Ectodermal cell (in vitro differentiated cells): ENCODE measurements around the gene ZNF32.

Experiments used
- H3K27ac ChIP-seq: 2 replicates; pipeline ENCODE4 v1.7.0; 2013; ENCODE audit warnings: mild to moderate bottlenecking, low read depth, low read length; ENCODE audit not compliant: insufficient read depth, poor library complexity, severe bottlenecking
- H3K27me3 ChIP-seq: 2 replicates; pipeline ENCODE4 v1.7.0; 2013; ENCODE audit warnings: mild to moderate bottlenecking, low read length; ENCODE audit not compliant: insufficient read depth, control insufficient read depth, poor library complexity, severe bottlenecking
- H3K36me3 ChIP-seq: one replicate; pipeline ENCODE4 v1.7.0; 2013; ENCODE audit warnings: low read length; ENCODE audit not compliant: control insufficient read depth, insufficient read depth
- H3K4me1 ChIP-seq: one replicate; pipeline ENCODE4 v1.7.0; 2013; ENCODE audit warnings: low read length; ENCODE audit not compliant: control insufficient read depth, insufficient read depth
- H3K4me3 ChIP-seq: 2 replicates; pipeline ENCODE4 v1.7.0; 2013; ENCODE audit warnings: low read depth, low read length, control low read depth; ENCODE audit not compliant: insufficient read depth
- H3K9me3 ChIP-seq: 2 replicates; pipeline ENCODE4 v1.7.0; 2013; ENCODE audit warnings: mild to moderate bottlenecking, low read length, moderate library complexity; ENCODE audit not compliant: control insufficient read depth
- WGBS, 2 experiments: methylation state at CpG; one replicate each; pipeline ENCODE4 v1.1.7; 2013; ENCODE audit warnings: missing lambda C conversion rate in 2 of 2; 5-methylcytosine and 5-hydroxymethylcytosine counted together

The ZNF32 gene

DNA sequence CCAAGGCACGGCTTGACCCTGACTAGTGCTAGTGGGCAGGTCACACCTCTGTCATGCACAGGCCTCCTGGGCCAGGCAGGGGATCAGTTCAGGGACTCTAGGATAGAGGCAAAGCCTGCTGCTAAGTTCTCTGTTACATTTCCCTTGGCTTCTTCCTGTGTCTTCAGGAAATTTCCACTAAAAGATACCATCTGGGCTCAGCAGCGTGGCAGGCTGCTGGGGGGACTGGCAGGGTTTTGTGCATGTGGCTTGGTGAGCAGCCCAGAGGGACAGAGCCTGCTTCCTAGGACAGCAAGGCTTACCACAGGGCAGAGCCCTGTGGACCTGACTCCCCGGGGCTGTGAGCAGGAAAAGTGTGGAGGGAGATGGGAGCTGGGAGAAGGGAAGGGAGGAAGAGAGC is 20.7 kb upstream of the ZNF32 start:
- Histone ChIP-seq H3K36me3 (no peaks in the 10 kb centered on the region), H3K27me3 (peaks cover 5% of the 10 kb centered on the region), H3K27ac (no peak overlapping the region), H3K4me1 (no peaks in the 10 kb centered on the region), H3K9me3 (no peaks in the 10 kb centered on the region), H3K4me3 (no peak overlapping the region)
- whole genome bisulfite sequencing, 2 experiments: 89 to 90% methylated on average over 3 of the region's 3 CpGs

GRCh38 chr10:43667761-43668386 is 19.2 kb upstream of the ZNF32 start:
- no peaks in the 10 kb centered on the region for H3K4me1 ChIP-seq
- WGBS, 2 experiments: 92 to 94% methylated on average over 36 of the region's 36 CpGs
- H3K27ac ChIP-seq: no peak overlapping the region
- peaks cover 5% of the 10 kb centered on the region for H3K27me3 ChIP-seq
- no peaks in the 10 kb centered on the region for H3K36me3 ChIP-seq
- H3K9me3 ChIP-seq: no peaks in the 10 kb centered on the region
- no peak overlapping the region for H3K4me3 ChIP-seq

DNA sequence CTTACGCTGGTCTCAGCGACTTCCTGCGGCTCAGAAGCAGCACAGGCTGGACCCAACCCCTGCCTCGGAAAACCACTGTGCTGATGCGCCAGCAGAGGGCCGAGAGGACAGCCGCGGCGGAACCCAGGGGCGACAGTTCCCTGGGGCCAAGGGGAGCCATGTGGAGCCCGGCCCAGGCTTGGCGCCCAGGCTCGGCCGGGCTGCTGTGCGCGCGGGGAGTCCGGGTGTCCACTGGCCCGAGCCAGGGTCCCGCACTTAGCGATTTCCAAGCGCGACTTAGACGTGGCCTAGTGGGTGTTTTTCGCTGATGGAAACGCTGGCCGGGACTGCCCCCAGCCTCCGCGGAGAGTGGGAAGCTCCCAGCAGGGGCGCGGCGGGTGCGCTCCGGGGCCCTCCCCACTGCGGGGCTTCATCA is 18.6 kb upstream of the ZNF32 start:
- Histone ChIP-seq H3K36me3 (no peaks in the 10 kb centered on the region), H3K9me3 (no peaks in the 10 kb centered on the region), H3K4me3 (no peak overlapping the region), H3K4me1 (no peaks in the 10 kb centered on the region), H3K27ac (no peak overlapping the region), H3K27me3 (peaks cover 5% of the 10 kb centered on the region)
- whole genome bisulfite sequencing, 2 experiments: 89 to 92% methylated on average over 35 of the region's 35 CpGs

- no peak overlapping the region for H3K4me3 ChIP-seq
- WGBS, 2 experiments: 93 to 94% methylated on average over 9 of the region's 9 CpGs
- H3K4me1 ChIP-seq: no peaks in the 10 kb centered on the region
- H3K36me3 ChIP-seq: no peaks in the 10 kb centered on the region
- H3K27me3 ChIP-seq: peaks cover 4% of the 10 kb centered on the region
- H3K9me3 ChIP-seq: no peaks in the 10 kb centered on the region
- no peak overlapping the region for H3K27ac ChIP-seq
Measured at GRCh38 chr10:43666552-43666951, 17.9 kb upstream of the ZNF32 start.

DNA sequence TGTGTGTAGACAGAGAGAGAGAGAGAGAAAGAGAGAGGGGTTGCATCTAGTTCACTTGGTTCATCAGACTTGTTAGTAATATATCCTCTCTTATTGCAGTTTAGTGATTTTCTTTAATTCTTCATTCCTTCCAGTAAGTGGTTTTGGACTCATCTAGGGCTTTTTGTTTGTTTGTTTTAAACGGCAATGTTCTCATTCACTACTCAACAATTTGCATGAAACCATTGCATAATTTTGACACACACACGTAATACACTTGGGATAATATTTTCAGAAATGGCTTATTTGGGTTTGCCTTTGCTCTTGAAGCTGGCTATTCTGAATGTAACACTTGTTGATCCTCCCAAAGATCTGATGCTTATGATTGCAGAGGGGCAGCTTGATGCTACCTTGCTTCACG is 16.4 kb upstream of the ZNF32 start:
- Histone ChIP-seq H3K4me1 (no peaks in the 10 kb centered on the region), H3K27ac (no peak overlapping the region), H3K4me3 (no peak overlapping the region), H3K36me3 (no peaks in the 10 kb centered on the region), H3K9me3 (no peaks in the 10 kb centered on the region), H3K27me3 (no peaks in the 10 kb centered on the region)
- WGBS, 2 experiments: 0 to 58% methylated on average over 1 to 3 of the region's 3 CpGs

GRCh38 chr10:43658227-43658626 is 9.5 kb upstream of the ZNF32 start:
- Histone ChIP-seq H3K27ac (no peak overlapping the region), H3K4me1 (no peaks in the 10 kb centered on the region), H3K27me3 (no peaks in the 10 kb centered on the region), H3K4me3 (no peak overlapping the region), H3K36me3 (no peaks in the 10 kb centered on the region), H3K9me3 (no peaks in the 10 kb centered on the region)
- 91 to 92% methylated on average over 8 of the region's 8 CpGs for whole genome bisulfite sequencing, 2 experiments

DNA sequence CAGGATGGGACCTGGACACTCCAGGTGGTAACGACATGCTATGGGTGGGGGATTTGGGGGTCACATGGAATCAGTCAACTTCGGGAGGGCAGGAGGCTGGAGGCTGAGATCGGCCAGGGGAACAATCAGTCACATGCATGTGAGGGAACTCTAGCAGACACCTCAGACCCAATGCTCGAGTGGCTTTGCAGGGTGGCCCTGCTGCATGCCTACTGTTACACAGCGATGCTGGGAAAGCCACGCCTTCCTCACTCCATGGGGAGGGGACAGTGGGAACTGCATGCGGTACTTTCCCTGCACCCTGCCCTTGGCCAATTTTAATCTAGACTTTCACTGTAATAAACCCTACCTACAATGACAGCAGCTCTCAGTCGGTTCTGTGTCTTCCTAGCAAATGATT is 6.6 kb upstream of the ZNF32 start:
- Histone ChIP-seq H3K4me1 (no peaks in the 10 kb centered on the region), H3K9me3 (no peaks in the 10 kb centered on the region), H3K27ac (no peak overlapping the region), H3K36me3 (no peaks in the 10 kb centered on the region), H3K27me3 (peaks cover 1% of the 10 kb centered on the region), H3K4me3 (no peak overlapping the region)
- 81 to 82% methylated on average over 8 of the region's 8 CpGs for WGBS, 2 experiments

- H3K27me3 ChIP-seq: peaks cover 16% of the 10 kb centered on the region
- H3K36me3 ChIP-seq: no peaks in the 10 kb centered on the region
- no peak overlapping the region for H3K4me3 ChIP-seq
- no peaks in the 10 kb centered on the region for H3K9me3 ChIP-seq
- H3K4me1 ChIP-seq: no peaks in the 10 kb centered on the region
- 72 to 78% methylated on average over 2 of the region's 2 CpGs for WGBS, 2 experiments
- H3K27ac ChIP-seq: no peak overlapping the region
Measured at GRCh38 chr10:43653746-43654145, 5.1 kb upstream of the ZNF32 start.

DNA sequence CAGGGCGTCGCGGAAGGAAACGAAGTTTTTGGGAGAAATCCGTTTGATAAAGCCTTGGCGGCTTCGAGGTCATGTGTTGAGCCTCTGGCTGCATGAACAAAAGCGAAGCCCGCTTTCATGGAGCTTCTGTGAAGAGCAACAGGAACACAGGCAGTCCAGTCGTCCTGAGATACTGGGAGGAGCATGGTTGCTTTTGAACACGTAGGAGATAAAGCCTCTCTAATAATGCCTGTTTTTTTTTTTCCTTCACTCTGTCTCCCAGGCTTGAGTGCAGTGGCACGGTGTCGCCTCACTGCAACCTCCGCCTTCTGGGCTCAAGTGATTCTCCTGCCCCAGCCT is 473 bp upstream of the ZNF32 start:
- 36 to 42% methylated on average over 14 of the region's 14 CpGs for WGBS, 2 experiments
- H3K4me1 ChIP-seq: no peaks in the 10 kb centered on the region
- no peak overlapping the region for H3K27ac ChIP-seq

GRCh38 chr10:43648095-43648397 is 635 bp downstream of the ZNF32 start:
- no peaks in the 10 kb centered on the region for H3K4me1 ChIP-seq
- no peak overlapping the region for H3K27ac ChIP-seq
- 54 to 62% methylated on average over 9 of the region's 9 CpGs for WGBS, 2 experiments
- peak overlapping the region; percentile 60 for H3K4me3 ChIP-seq
- peaks cover 16% of the 10 kb centered on the region for H3K27me3 ChIP-seq
- H3K36me3 ChIP-seq: peaks cover 46% of the 10 kb centered on the region
- H3K9me3 ChIP-seq: peaks cover 37% of the 10 kb centered on the region

More for the DNA sequence above, 473 bp upstream of the ZNF32 start:
- Histone ChIP-seq H3K36me3 (peaks cover 35% of the 10 kb centered on the region), H3K4me3 (peak overlapping the region; percentile 60), H3K9me3 (peaks cover 29% of the 10 kb centered on the region), H3K27me3 (peaks cover 16% of the 10 kb centered on the region)

- Histone ChIP-seq H3K4me1 (no peaks in the 10 kb centered on the region), H3K27me3 (peaks cover 16% of the 10 kb centered on the region), H3K36me3 (peaks cover 51% of the 10 kb centered on the region), H3K9me3 (peaks cover 39% of the 10 kb centered on the region), H3K27ac (no peak overlapping the region), H3K4me3 (no peak overlapping the region)
- 87 to 95% methylated on average over 6 of the region's 6 CpGs for WGBS, 2 experiments
Measured at GRCh38 chr10:43647576-43647975, 1.1 kb downstream of the ZNF32 start.
